IMR-90 (cell line): ENCODE data around the gene CREB3L1. TPM values are rescaled to one million over a fixed set of nuclear protein-coding genes. Genes with fewer than 3 reads are reported as not detected.

Experiments used
- ATAC-seq: fragments of 200-7000 bp; cut with Tn5 transposase; 2 replicates; pipeline ENCODE4 v1.9.1; 2020; ENCODE audit warnings: low read depth, mild to moderate bottlenecking, moderate library complexity
- BruUV-seq: library from RNA; stranded (reverse); fragments of 400-500 nt; replicated peaks from 2 replicates; lab custom pipeline; 2021; lab: Mats Ljungman, UMichigan
- CTCF ChIA-PET: fragments of 300-600 bp; formaldehyde crosslinking; extraction: SDS; loops from one replicate; lab custom pipeline; 2021; ENCODE audit warnings: antibody characterized with exemption; lab: Yijun Ruan, JAX
- POLR2A ChIA-PET: fragments of 300-600 bp; sonication (Branson Sonifier 250); formaldehyde crosslinking; loops from one replicate; lab custom pipeline; 2022; ENCODE audit warnings: antibody characterized with exemption; ENCODE audit not compliant: unreplicated experiment; lab: Charles Lee
- DNase-seq: peaks from one replicate; pipeline ENCODE4 v3.0.0; 2013
- H2AFZ ChIP-seq: replicated peaks from 2 replicates; pipeline ENCODE3; 2013; ENCODE audit warnings: low read length, mild to moderate bottlenecking; ENCODE audit not compliant: poor library complexity
- H2AK5ac ChIP-seq: 2 replicates; pipeline ENCODE4 v1.6.1; 2013; ENCODE audit warnings: low read depth, low read length, inconsistent platforms
- H2AK9ac ChIP-seq: replicated peaks from 2 replicates; pipeline ENCODE3; 2013; ENCODE audit warnings: mild to moderate bottlenecking, low read depth, low read length, moderate library complexity; ENCODE audit not compliant: poor library complexity
- H2BK120ac ChIP-seq: 2 replicates; pipeline ENCODE4 v1.6.1; 2013; ENCODE audit warnings: low read depth, low read length, inconsistent platforms
- H2BK15ac ChIP-seq: 3 replicates; pipeline ENCODE4 v1.6.1; 2013; ENCODE audit warnings: low read depth, low read length, inconsistent platforms
- H2BK20ac ChIP-seq: 2 replicates; pipeline ENCODE4 v1.6.1; 2013; ENCODE audit warnings: low read depth, mild to moderate bottlenecking, inconsistent platforms, low read length, moderate library complexity
- H2BK5ac ChIP-seq: 2 replicates; pipeline ENCODE4 v1.6.1; 2013; ENCODE audit warnings: mild to moderate bottlenecking, low read depth, low read length, inconsistent platforms; ENCODE audit not compliant: poor library complexity, severe bottlenecking
- H3K14ac ChIP-seq: replicated peaks from 2 replicates; pipeline ENCODE4 v1.6.1; 2013; ENCODE audit warnings: low read depth, low read length, inconsistent platforms
- H3K18ac ChIP-seq: 2 replicates; pipeline ENCODE4 v1.6.1; 2013; ENCODE audit warnings: low read depth, low read length, control low read depth
- H3K23ac ChIP-seq: 2 replicates; pipeline ENCODE4 v1.6.1; 2013; ENCODE audit warnings: low read depth, low read length, inconsistent platforms
- H3K27ac ChIP-seq: 2 replicates; pipeline ENCODE4 v1.5.1; 2013; ENCODE audit warnings: mild to moderate bottlenecking, control low read depth, low read length; ENCODE audit not compliant: insufficient read depth
- H3K27me3 ChIP-seq: 2 replicates; pipeline ENCODE4 v1.6.1; 2013; ENCODE audit warnings: low read length; ENCODE audit not compliant: control insufficient read depth, insufficient read depth
- H3K36me3 ChIP-seq: 2 replicates; pipeline ENCODE4 v1.6.1; 2013; ENCODE audit warnings: low read length, mixed read lengths; ENCODE audit not compliant: control insufficient read depth, insufficient read depth
- H3K4ac ChIP-seq: 2 replicates; pipeline ENCODE4 v1.6.1; 2013; ENCODE audit warnings: low read depth, low read length, inconsistent platforms
- H3K4me1 ChIP-seq: 2 replicates; pipeline ENCODE4 v1.6.1; 2013; ENCODE audit warnings: low read length, mixed read lengths; ENCODE audit not compliant: control insufficient read depth, insufficient read depth
- H3K4me2 ChIP-seq: 2 replicates; pipeline ENCODE4 v1.6.1; 2013; ENCODE audit warnings: low read depth, mild to moderate bottlenecking, control low read depth, low read length, moderate library complexity
- H3K4me3 ChIP-seq: 2 replicates; pipeline ENCODE4 v1.5.1; 2013; ENCODE audit warnings: low read depth, mild to moderate bottlenecking, control low read depth, low read length, moderate library complexity; ENCODE audit not compliant: insufficient read depth
- H3K56ac ChIP-seq: 2 replicates; pipeline ENCODE4 v1.6.1; 2013; ENCODE audit warnings: low read length, inconsistent platforms; ENCODE audit not compliant: insufficient read depth; ENCODE audit errors: extremely low read depth
- H3K79me1 ChIP-seq, 2 experiments: 2 replicates each; pipeline ENCODE4 v1.6.1; 2013; ENCODE audit warnings: low read length in 2 of 2, inconsistent platforms in 1 of 2, low read depth in 1 of 2
- H3K9ac ChIP-seq: 2 replicates; pipeline ENCODE4 v1.6.1; 2013; ENCODE audit warnings: low read depth, low read length, control low read depth
- H3K9me1 ChIP-seq: 2 replicates; pipeline ENCODE4 v1.6.1; 2013; ENCODE audit warnings: low read length, inconsistent platforms; ENCODE audit not compliant: insufficient read depth
- H3K9me3 ChIP-seq: 2 replicates; pipeline ENCODE4 v1.6.1; 2013; ENCODE audit warnings: low read length; ENCODE audit not compliant: control insufficient read depth, insufficient read depth
- H4K20me1 ChIP-seq: 2 replicates; pipeline ENCODE4 v1.6.1; 2013; ENCODE audit warnings: low read length, inconsistent platforms; ENCODE audit not compliant: insufficient read depth
- H4K5ac ChIP-seq: 2 replicates; pipeline ENCODE4 v1.6.1; 2013; ENCODE audit warnings: mild to moderate bottlenecking, low read depth, low read length, control low read depth
- H4K8ac ChIP-seq, 2 experiments: 2 replicates each; pipeline ENCODE4 v1.6.1; 2013; ENCODE audit warnings: low read depth in 2 of 2, low read length in 2 of 2, control low read depth in 1 of 2, inconsistent platforms in 1 of 2
- H4K91ac ChIP-seq: 2 replicates; pipeline ENCODE4 v1.6.1; 2013; ENCODE audit warnings: low read depth, low read length, inconsistent platforms; ENCODE audit not compliant: insufficient read depth
- CEBPB ChIP-seq: IDR thresholded peaks from 2 replicates; pipeline ENCODE4 v1.6.1; 2012; ENCODE audit warnings: low read depth, low read length, improper control_type of control experiment
- MAFK ChIP-seq: IDR thresholded peaks from 2 replicates; pipeline ENCODE4 v1.6.1; 2012; ENCODE audit warnings: low read depth, low read length, improper control_type of control experiment
- WGBS, 2 experiments: methylation state at CpG; one replicate each; pipeline versions ENCODE4 v1.1.5 to v1.1.7; 2013; ENCODE audit warnings: missing lambda C conversion rate in 2 of 2; ENCODE audit not compliant: insufficient read length in 1 of 2; ENCODE audit errors: extremely low coverage in 2 of 2; 5-methylcytosine and 5-hydroxymethylcytosine counted together
- dilution Hi-C: fragments of 300-500 bp; cut with HindIII; formaldehyde crosslinking; loops from one replicate; pipeline ENCODE4 v1.14.3; 2018; ENCODE audit warnings: low sequenced_read_pairs; ENCODE audit not compliant: unreplicated experiment
- in situ Hi-C: fragments of 300-500 bp; cut with MboI; formaldehyde crosslinking; loops from 3 replicates; pipeline ENCODE4 v1.14.3; 2019; ENCODE audit warnings: low sequenced_read_pairs, inconsistent platforms, mixed read lengths
- intact Hi-C: fragments of 100-400 bp; cut with micrococcal nuclease; formaldehyde crosslinking; loops from 2 replicates; pipeline ENCODE4 v1.10.0; 2022
- polyA plus RNA-seq, 3 experiments: library from polyadenylated mRNA; depleted of rRNA; stranded (reverse); fragments of >200 nt; gene quantifications; 2 replicates each; pipeline ENCODE4 v1.2.3, GENCODE V29; 2012; ENCODE audit warnings: low replicate concordance in 1 of 3
- total RNA-seq: library from RNA; depleted of rRNA; stranded (reverse); fragments of >200 nt; gene quantifications from 2 replicates; pipeline ENCODE4 v1.2.3, GENCODE V29; 2012

Gene CREB3L1
- total and polyA plus RNA-seq, 2 of the 4 experiments (the other 2 are of a cell fraction) = 8.1 to 82.3 TPM

GRCh38 chr11:46249103-46249937, 28.1 kb upstream of the CREB3L1 start:
- Histone ChIP-seq H4K8ac (peak overlapping the region; percentile 94 to 100), H3K4me2 (no peak overlapping the region), H3K9me3 (no peaks in the 10 kb centered on the region), H3K4me1 (peaks cover 17% of the 10 kb centered on the region), H2BK15ac (peak overlapping the region; percentile 99), H2BK5ac (peak overlapping the region; percentile 98), H3K18ac (peak overlapping the region; percentile 96), H3K9me1 (peaks cover 28% of the 10 kb centered on the region), H3K27ac (peak overlapping the region; percentile 94), H2AK9ac (peak overlapping the region; percentile 97), H4K91ac (peak overlapping the region; percentile 100), H3K14ac (peak overlapping the region; percentile 99), H3K27me3 (no peaks in the 10 kb centered on the region), H4K20me1 (no peaks in the 10 kb centered on the region), H3K56ac (peak overlapping the region; percentile 92), H2BK120ac (peak overlapping the region; percentile 100), H3K4me3 (no peak overlapping the region), H2AFZ (peak overlapping the region; percentile 87), H3K79me1 (peaks cover 3 to 36% of the 10 kb centered on the region in 2 experiments; a peak in 2 of 4 replicates), H2AK5ac (peak overlapping the region; percentile 99), H3K23ac (peak overlapping the region; percentile 100), H3K4ac (peak overlapping the region; percentile 100), H3K36me3 (no peaks in the 10 kb centered on the region), H4K5ac (peak overlapping the region; percentile 97), H3K9ac (peak overlapping the region; percentile 10; the same call in 1 of the 2 replicates), H2BK20ac (peak overlapping the region; percentile 100)
- CTCF ChIA-PET = interaction anchor here (0.7 to 1.7 kb wide), 8 partner anchors 10 to 74 kb away, joined by 3 to 8 read pairs (median 4); partner anchors contain the start of gene CREB3L1
- no CpG with 5 or more reads among the region's 8 CpGs for WGBS, 2 experiments
- POLR2A ChIA-PET = interaction anchor here (0.5 to 1.0 kb wide), 5 partner anchors 28 to 244 kb away, joined by 3 to 7 read pairs (median 4); partner anchors contain the start of gene CREB3L1
- peak; percentile 28; the same call in 1 of the 2 replicates for ATAC-seq
- intact Hi-C loops = no loop called here
- in situ Hi-C loops = no loop called here
- dilution Hi-C loops = no loop called here
- peak; percentile 67 for DNase-seq
- no TSS peak for BruUV-seq
- TF ChIP-seq CEBPB (peak; percentile 54), MAFK (no peak)
